Activated CD8-positive, alpha-beta T cell treated with anti-CD3 and anti-CD28 coated beads, Interleukin-2, amount 10 ng/mL, durations not matched to agents 7 days and 5 days (primary cell): ENCODE measurements around the gene TIAM2. TPM values are rescaled to one million over a fixed set of nuclear protein-coding genes. Genes with fewer than 3 reads are reported as not detected.
"Not testable (repeated sequence)": the region's sequence is repeated elsewhere in the genome, so short reads cannot be mapped to it uniquely, and the experiment has no call there.

Source experiments
- ATAC-seq: fragments of 150-1000 bp; cut with Tn5 transposase; one replicate; pipeline ENCODE4 v1.10.0; 2021; ENCODE audit warnings: moderate library complexity
- CTCF ChIA-PET: fragments of 350-600 bp; sonication (Branson Sonifier 250); formaldehyde crosslinking; loops from one replicate; lab custom pipeline; 2021; ENCODE audit warnings: antibody characterized with exemption; lab: Charles Lee
- POLR2A ChIA-PET: fragments of 350-600 bp; sonication (Branson Sonifier 250); formaldehyde crosslinking; loops from one replicate; lab custom pipeline; 2021; ENCODE audit warnings: antibody characterized with exemption; lab: Charles Lee
- DNase-seq: peaks from one replicate; pipeline ENCODE4 v3.0.0-alpha.2; 2020
- H3K27ac Mint-ChIP-seq: one replicate; pipeline ENCODE4 v1.8.0; 2021; ENCODE audit warnings: mild to moderate bottlenecking, mixed read lengths
- H3K27me3 Mint-ChIP-seq: one replicate; pipeline ENCODE4 v1.8.0; 2021; ENCODE audit warnings: low read depth, mixed read lengths
- H3K36me3 Mint-ChIP-seq: one replicate; pipeline ENCODE4 v1.8.0; 2021; ENCODE audit warnings: low read depth, mixed read lengths
- H3K4me1 Mint-ChIP-seq: one replicate; pipeline ENCODE4 v1.8.0; 2021; ENCODE audit warnings: low read depth, mixed read lengths
- H3K4me3 Mint-ChIP-seq: one replicate; pipeline ENCODE4 v1.8.0; 2021; ENCODE audit warnings: mild to moderate bottlenecking, mixed read lengths
- H3K9me3 Mint-ChIP-seq: one replicate; pipeline ENCODE4 v1.8.0; 2022; ENCODE audit warnings: mixed read lengths; ENCODE audit not compliant: insufficient read depth
- total RNA-seq, 2 experiments: library from RNA; stranded (reverse); gene quantifications; one replicate each; pipeline ENCODE4 v1.2.3, GENCODE V29; 2021

Gene TIAM2
- total RNA-seq, 2 experiments from 2014 or later = 2.9 to 4.5 TPM

GRCh38 chr6:155185041-155185440, 189.9 kb downstream of the TIAM2 start:
- CTCF ChIA-PET, DNase-seq, H3K9me3 Mint-ChIP-seq, H3K4me3 Mint-ChIP-seq, H3K36me3 Mint-ChIP-seq, H3K27ac Mint-ChIP-seq, ATAC-seq, H3K27me3 Mint-ChIP-seq, POLR2A ChIA-PET: not testable (repeated sequence)
- H3K4me1 Mint-ChIP-seq = peaks cover 33% of the 10 kb centered on the region

GRCh38 chr6:155185544-155185943, 190.4 kb downstream of the TIAM2 start:
- no peaks in the 10 kb centered on the region for H3K27me3 Mint-ChIP-seq
- CTCF ChIA-PET = no interaction called here
- no peak overlapping the region for H3K27ac Mint-ChIP-seq
- POLR2A ChIA-PET = interaction anchor here (0.7 kb wide), 1 partner anchor 329 kb away, joined by 3 read pairs; no protein-coding TSS in a partner anchor
- ATAC-seq (no peak), DNase-seq (no peak)
- H3K4me3 Mint-ChIP-seq = no peak overlapping the region
- no peaks in the 10 kb centered on the region for H3K9me3 Mint-ChIP-seq
- peaks cover 33% of the 10 kb centered on the region for H3K4me1 Mint-ChIP-seq
- H3K36me3 Mint-ChIP-seq = no peaks in the 10 kb centered on the region

DNA sequence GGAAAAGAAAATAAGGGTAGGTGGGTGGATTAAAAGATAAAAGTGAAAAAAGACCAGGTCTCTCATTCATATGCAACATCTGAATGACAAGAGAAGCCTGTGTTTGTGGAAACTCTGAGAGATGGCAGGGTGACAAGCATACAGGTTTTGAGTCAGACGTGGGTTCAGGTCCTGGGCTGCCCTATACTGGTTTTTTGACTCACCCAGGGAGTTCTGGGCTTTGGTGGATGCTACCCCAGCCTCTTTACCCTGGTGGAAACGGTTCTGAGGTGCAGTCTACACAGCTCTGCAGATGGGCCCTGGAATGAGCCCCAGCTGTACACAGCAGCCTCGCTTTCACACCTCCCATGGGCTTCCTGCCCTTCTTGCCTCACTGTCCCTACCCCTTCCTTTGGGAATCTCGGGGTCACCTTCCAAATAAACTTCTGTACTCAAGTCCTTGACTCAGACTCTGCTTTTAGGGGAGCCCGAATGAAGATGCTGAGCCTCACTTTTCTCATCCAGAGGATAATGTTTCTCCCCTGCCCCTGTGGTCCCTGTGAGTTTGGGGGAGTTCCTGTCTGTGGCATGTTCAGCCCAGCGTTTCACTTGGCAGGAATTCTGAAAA, 191.0 kb downstream of the TIAM2 start:
- ATAC-seq (peak; percentile 67), DNase-seq (peak; percentile 28)
- Mint-ChIP-seq H3K9me3 (no peaks in the 10 kb centered on the region), H3K4me1 (peaks cover 33% of the 10 kb centered on the region), H3K27ac (no peak overlapping the region), H3K4me3 (no peak overlapping the region), H3K27me3 (no peaks in the 10 kb centered on the region), H3K36me3 (no peaks in the 10 kb centered on the region)
- CTCF ChIA-PET = interaction anchor here (1.4 kb wide), 1 partner anchor 258 kb away, joined by 4 read pairs; no protein-coding TSS in a partner anchor
- POLR2A ChIA-PET = interaction anchor here (0.6 to 0.7 kb wide), 2 partner anchors 83 to 329 kb away, joined by 3 read pairs; no protein-coding TSS in a partner anchor

DNA sequence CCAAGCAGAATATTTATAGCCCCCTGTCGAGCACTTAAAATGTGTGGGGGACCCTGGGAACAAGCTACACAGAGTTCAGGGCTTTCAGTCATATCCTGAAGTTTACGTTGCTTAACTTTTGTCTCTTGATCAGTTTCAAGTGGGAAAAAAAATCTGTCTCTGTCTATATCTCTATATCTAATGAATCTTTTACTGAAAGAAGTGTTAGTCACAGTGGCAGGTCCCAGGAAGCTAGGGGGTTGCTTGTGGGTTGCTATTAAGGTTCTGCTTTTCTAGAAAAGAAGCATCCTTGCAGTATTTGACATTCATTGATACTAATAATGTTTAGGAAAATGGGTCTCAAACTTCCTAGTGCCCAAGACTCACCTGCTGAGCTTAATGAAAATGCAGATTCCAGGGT, 192.0 kb downstream of the TIAM2 start:
- ChIA-PET POLR2A (interaction anchor here (0.6 kb wide), 3 partner anchors 29 to 82 kb away, joined by 3 read pairs; no protein-coding TSS in a partner anchor), CTCF (interaction anchor here (1.4 to 3.5 kb wide), 2 partner anchors 10 to 259 kb away, joined by 4 to 13 read pairs; no protein-coding TSS in a partner anchor)
- Mint-ChIP-seq H3K4me1 (peaks cover 33% of the 10 kb centered on the region), H3K36me3 (no peaks in the 10 kb centered on the region), H3K27me3 (no peaks in the 10 kb centered on the region), H3K27ac (no peak overlapping the region), H3K4me3 (no peak overlapping the region), H3K9me3 (no peaks in the 10 kb centered on the region)
- DNase-seq (no peak), ATAC-seq (no peak)

DNA sequence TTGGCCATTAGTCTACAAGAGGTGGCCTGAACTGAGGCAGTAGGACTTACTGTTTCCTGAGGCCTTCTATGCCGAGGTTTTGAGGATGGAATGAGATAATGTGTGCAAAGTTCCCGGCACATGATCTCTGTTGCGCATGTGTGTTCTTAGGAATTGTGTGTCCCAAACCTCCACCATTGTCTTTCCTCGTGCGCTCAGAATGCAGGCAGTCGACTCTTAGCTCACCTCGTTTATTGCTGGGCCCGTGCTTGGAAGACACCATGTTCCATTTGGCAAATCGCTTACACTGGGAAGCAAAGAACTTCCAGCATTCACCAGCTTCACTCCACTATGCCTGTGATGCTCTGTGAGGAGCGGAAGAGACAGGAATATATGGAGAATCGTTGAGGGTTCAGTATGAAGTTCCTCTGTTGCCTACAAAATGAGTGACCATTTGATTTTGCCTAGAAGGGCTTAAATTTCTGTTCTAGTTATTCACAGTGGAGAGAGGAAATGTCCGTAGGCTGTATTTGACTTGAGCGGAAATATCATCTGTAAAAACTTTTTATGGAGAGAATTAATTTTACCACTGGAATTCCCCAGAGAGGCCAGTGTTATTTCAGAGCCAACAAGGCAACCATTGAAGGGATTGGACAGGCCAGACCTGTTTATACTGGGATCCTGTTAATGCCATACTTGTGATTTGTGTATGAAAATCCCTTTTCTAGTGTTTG, 193.0 kb downstream of the TIAM2 start:
- CTCF ChIA-PET = interaction anchor here (2.2 to 3.5 kb wide), 2 partner anchors 11 to 260 kb away, joined by 9 to 13 read pairs; no protein-coding TSS in a partner anchor
- H3K9me3 Mint-ChIP-seq = no peaks in the 10 kb centered on the region
- no peak overlapping the region for H3K4me3 Mint-ChIP-seq
- H3K27ac Mint-ChIP-seq = no peak overlapping the region
- DNase-seq (no peak), ATAC-seq (no peak)
- POLR2A ChIA-PET = no interaction called here
- no peaks in the 10 kb centered on the region for H3K27me3 Mint-ChIP-seq
- peaks cover 33% of the 10 kb centered on the region for H3K4me1 Mint-ChIP-seq
- no peaks in the 10 kb centered on the region for H3K36me3 Mint-ChIP-seq

DNA sequence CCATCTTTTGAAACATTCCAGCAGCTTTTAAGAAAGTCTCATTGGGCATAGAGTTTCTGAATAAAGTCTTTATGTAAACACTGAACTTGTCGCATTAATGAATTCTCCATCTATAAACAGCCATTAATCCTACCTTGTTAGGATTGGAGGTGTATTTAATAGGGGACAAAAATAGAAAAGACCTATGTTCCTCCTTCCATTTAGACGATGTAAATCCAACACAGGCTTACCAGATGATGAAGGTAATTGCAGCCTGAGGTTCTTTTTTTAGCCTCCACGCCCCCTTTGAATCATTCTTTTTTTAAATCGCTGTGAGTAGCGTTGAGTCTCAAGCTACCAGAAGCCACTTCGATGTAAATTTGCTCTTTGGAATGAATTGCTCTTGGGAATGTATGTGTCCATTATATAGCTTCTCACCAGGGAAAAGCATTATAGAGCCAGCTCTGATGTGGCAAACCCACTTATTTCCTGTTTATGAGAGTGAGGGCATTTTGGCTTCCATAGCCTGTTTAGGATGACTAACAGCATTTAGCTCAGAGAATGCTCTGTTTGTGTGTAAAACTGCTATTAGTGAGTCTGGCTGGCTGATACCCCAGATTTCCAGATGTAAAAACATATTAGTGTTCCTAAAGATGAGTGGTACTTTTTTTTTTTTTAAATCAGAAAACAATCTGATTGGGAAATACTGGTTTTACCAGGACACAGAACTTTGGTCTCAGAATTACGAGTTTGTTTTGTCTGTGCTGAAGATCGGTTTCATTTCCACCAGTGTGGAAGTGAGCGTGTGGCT, 193.8 kb downstream of the TIAM2 start:
- POLR2A ChIA-PET = no interaction called here
- DNase-seq (no peak), ATAC-seq (no peak)
- Mint-ChIP-seq H3K27me3 (no peaks in the 10 kb centered on the region), H3K36me3 (no peaks in the 10 kb centered on the region), H3K27ac (no peak overlapping the region), H3K9me3 (no peaks in the 10 kb centered on the region), H3K4me1 (peaks cover 33% of the 10 kb centered on the region), H3K4me3 (no peak overlapping the region)
- CTCF ChIA-PET = interaction anchor here (0.7 to 3.5 kb wide), 3 partner anchors 11 to 513 kb away, joined by 3 to 13 read pairs (median 9); no protein-coding TSS in a partner anchor

DNA sequence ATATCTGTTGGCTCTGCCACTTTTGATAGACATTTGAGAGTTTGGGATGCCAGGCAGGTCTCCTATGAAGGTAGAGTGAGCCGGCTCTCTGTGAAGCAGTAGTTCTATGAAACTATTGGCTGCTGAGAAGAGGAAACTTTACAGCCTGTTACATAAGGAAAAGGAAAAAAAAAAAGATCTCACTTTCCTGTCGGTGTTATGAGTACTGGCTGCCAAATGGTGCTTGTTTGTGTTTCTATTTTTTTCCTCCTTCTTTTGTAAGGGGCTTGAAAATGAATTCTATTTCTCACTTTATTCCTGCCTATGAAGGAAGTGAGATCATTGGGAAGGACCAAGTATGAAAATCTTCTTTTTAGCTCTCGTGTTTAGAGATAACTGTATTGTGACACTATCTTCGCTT, 195.6 kb downstream of the TIAM2 start:
- no peak for ATAC-seq
- H3K36me3 Mint-ChIP-seq = no peaks in the 10 kb centered on the region
- no peak overlapping the region for H3K4me3 Mint-ChIP-seq
- DNase-seq = no peak
- POLR2A ChIA-PET = no interaction called here
- CTCF ChIA-PET = interaction anchor here (0.7 to 1.3 kb wide), 3 partner anchors 9 to 515 kb away, joined by 3 to 6 read pairs (median 3); no protein-coding TSS in a partner anchor
- H3K9me3 Mint-ChIP-seq = no peaks in the 10 kb centered on the region
- peaks cover 33% of the 10 kb centered on the region for H3K4me1 Mint-ChIP-seq
- no peak overlapping the region for H3K27ac Mint-ChIP-seq
- H3K27me3 Mint-ChIP-seq = no peaks in the 10 kb centered on the region

DNA sequence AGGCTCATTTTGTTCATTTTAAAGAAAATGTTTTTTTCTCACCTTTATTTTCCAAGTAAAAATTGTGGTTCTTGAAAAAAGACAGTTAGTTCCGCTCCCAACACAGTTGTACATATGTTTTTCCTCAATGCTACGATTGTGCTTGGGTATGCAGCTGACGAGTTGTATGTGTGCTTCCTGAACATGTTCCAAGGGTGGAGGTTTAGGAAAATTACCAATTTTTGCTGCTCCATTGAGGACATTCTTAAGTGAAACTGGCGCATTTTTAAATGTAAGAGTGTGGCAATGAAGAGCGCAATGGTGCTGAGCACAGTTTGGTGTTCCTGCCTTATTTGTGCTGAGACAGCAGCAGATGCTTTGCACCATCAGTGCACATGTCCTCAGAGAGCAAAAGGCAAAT, 198.4 kb downstream of the TIAM2 start:
- ATAC-seq = no peak
- Mint-ChIP-seq H3K27ac (no peak overlapping the region), H3K9me3 (no peaks in the 10 kb centered on the region), H3K27me3 (no peaks in the 10 kb centered on the region), H3K4me3 (no peak overlapping the region), H3K36me3 (no peaks in the 10 kb centered on the region), H3K4me1 (peaks cover 13% of the 10 kb centered on the region)
- POLR2A ChIA-PET = no interaction called here
- DNase-seq = no peak
- CTCF ChIA-PET = interaction anchor here (1.1 kb wide), 1 partner anchor 16 kb away, joined by 5 read pairs; no protein-coding TSS in a partner anchor

GRCh38 chr6:155194399-155194798, 199.3 kb downstream of the TIAM2 start:
- POLR2A ChIA-PET = no interaction called here
- DNase-seq (no peak), ATAC-seq (no peak)
- Mint-ChIP-seq H3K36me3 (no peaks in the 10 kb centered on the region), H3K4me1 (peaks cover 5% of the 10 kb centered on the region), H3K27me3 (no peaks in the 10 kb centered on the region), H3K4me3 (no peak overlapping the region), H3K9me3 (no peaks in the 10 kb centered on the region), H3K27ac (no peak overlapping the region)
- CTCF ChIA-PET = no interaction called here

DNA sequence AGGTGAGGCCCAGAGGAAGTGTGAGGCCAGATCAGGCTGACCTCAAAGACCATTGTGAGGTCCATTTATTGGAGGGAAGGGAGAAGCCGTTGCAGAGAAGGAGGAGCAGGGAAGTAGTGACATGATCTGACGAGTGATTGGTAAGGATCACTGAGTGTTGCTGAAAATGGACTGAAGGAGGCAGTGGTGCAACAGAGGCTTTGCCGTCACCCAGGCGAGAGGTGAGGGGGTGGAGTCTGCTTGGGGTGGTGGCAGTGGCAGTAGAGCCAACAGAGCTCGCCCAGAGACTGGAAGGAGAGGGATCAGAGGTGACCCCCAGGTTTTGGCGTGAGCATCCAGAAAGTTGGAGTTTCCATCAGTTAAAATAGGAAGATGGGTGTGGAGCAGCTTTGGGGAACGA, 200.8 kb downstream of the TIAM2 start:
- no peak overlapping the region for H3K27ac Mint-ChIP-seq
- no peaks in the 10 kb centered on the region for H3K36me3 Mint-ChIP-seq
- ChIA-PET POLR2A (no interaction called here), CTCF (no interaction called here)
- no peak for ATAC-seq
- H3K27me3 Mint-ChIP-seq = peaks cover 3% of the 10 kb centered on the region
- no peak for DNase-seq
- H3K4me3 Mint-ChIP-seq = no peak overlapping the region
- H3K9me3 Mint-ChIP-seq = no peaks in the 10 kb centered on the region
- no peaks in the 10 kb centered on the region for H3K4me1 Mint-ChIP-seq

DNA sequence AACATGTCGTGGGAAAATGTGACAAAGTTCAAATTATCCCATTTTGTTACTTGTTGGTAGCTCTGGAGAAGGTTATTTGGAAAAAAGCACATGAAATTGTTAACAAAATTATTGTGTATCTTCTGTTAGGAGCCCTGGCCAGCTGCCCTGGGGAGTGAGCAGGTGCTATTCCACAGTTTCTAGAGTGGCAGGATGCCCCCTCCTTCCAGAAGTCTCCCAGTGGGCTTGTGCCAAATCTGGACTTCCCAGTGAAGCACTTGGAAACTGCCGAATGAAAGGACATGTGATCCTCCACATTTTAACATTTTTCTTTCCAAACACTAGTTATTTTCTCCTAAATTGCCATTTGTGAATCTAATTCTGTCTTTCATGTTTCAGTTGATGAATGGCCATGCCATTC, 201.8 kb downstream of the TIAM2 start:
- DNase-seq (no peak), ATAC-seq (no peak)
- peaks cover 3% of the 10 kb centered on the region for H3K27me3 Mint-ChIP-seq
- POLR2A ChIA-PET = no interaction called here
- H3K4me3 Mint-ChIP-seq = no peak overlapping the region
- no peaks in the 10 kb centered on the region for H3K9me3 Mint-ChIP-seq
- CTCF ChIA-PET = no interaction called here
- no peaks in the 10 kb centered on the region for H3K4me1 Mint-ChIP-seq
- no peaks in the 10 kb centered on the region for H3K36me3 Mint-ChIP-seq
- H3K27ac Mint-ChIP-seq = no peak overlapping the region
